GM21717 (cell line): Measurements from ENCODE around the gene LHFPL6.

Experiments used
- ATAC-seq: cut with Tn5 transposase; IDR thresholded peaks from one replicate; pipeline ENCODE4 v1.9.1; 2021; ENCODE audit warnings: mild to moderate bottlenecking, moderate library complexity; ENCODE audit not compliant: unreplicated experiment

The LHFPL6 gene

GRCh38 chr13:39418424-39418823 is 184.6 kb downstream of the LHFPL6 start:
- ATAC-seq, result no peak

- ATAC-seq, result no peak
These were observed 185.3 kb downstream of the LHFPL6 start for GRCh38 chr13:39417643-39418042.

- no peak for ATAC-seq
These were observed 185.9 kb downstream of the LHFPL6 start for GRCh38 chr13:39417131-39417530.

- ATAC-seq, result no peak
These were observed 187.8 kb downstream of the LHFPL6 start for GRCh38 chr13:39415008-39415802.

- ATAC-seq, result peak; percentile 59
These were observed 188.7 kb downstream of the LHFPL6 start for GRCh38 chr13:39414339-39414738.

GRCh38 chr13:39411511-39411910 is 191.5 kb downstream of the LHFPL6 start:
- ATAC-seq, result no peak

- no peak for ATAC-seq
These were observed 192.0 kb downstream of the LHFPL6 start for GRCh38 chr13:39410964-39411363.

- no peak for ATAC-seq
These were observed 192.7 kb downstream of the LHFPL6 start for GRCh38 chr13:39410096-39410901.

GRCh38 chr13:39408512-39408911 is 194.5 kb downstream of the LHFPL6 start:
- no peak for ATAC-seq

GRCh38 chr13:39407786-39408185 is 195.2 kb downstream of the LHFPL6 start:
- ATAC-seq, result no peak

- no peak for ATAC-seq
These were observed 195.9 kb downstream of the LHFPL6 start for GRCh38 chr13:39407138-39407537.

GRCh38 chr13:39406688-39407087 is 196.3 kb downstream of the LHFPL6 start:
- no peak for ATAC-seq

- ATAC-seq, result no peak
These were observed 197.3 kb downstream of the LHFPL6 start for GRCh38 chr13:39405596-39406205.

- ATAC-seq, result no peak
These were observed 197.9 kb downstream of the LHFPL6 start for GRCh38 chr13:39405107-39405506.

- no peak for ATAC-seq
These were observed 199.9 kb downstream of the LHFPL6 start for GRCh38 chr13:39403106-39403505.

- no peak for ATAC-seq
These were observed 200.6 kb downstream of the LHFPL6 start for GRCh38 chr13:39402221-39402970.

- no peak for ATAC-seq
These were observed 201.2 kb downstream of the LHFPL6 start for GRCh38 chr13:39401756-39402155.

- no peak for ATAC-seq
These were observed 201.8 kb downstream of the LHFPL6 start for GRCh38 chr13:39401046-39401705.

- no peak for ATAC-seq
These were observed 203.9 kb downstream of the LHFPL6 start for GRCh38 chr13:39399102-39399501.

GRCh38 chr13:39397896-39398265 is 205.1 kb downstream of the LHFPL6 start:
- ATAC-seq, result no peak
